ENCODE measurements around the gene CCDC30. TPM values are rescaled to one million over a fixed set of nuclear protein-coding genes. Genes with fewer than 3 reads are reported as not detected.
A peak's percentile ranks its signal among the peaks of the same experiment; 100 is the strongest.
"Not testable (repeated sequence)": the region's sequence is repeated elsewhere in the genome, so short reads cannot be mapped to it uniquely, and the experiment has no call there.

Gene CCDC30
- total RNA-seq, 2 experiments from 2014 or later, result 1.4 to 2.1 TPM

GRCh38 chr1:42674682-42675081, 211.6 kb downstream of the CCDC30 start:
- CTCF ChIA-PET, result no interaction called here
- no peak overlapping the region for H3K4me3 Mint-ChIP-seq
- H3K27me3 Mint-ChIP-seq (ENCODE audit: low read depth), result no peaks in the 10 kb centered on the region
- H3K27ac Mint-ChIP-seq, result no peak overlapping the region
- H3K36me3 Mint-ChIP-seq (ENCODE audit: low read depth), result peaks cover 13% of the 10 kb centered on the region
- intact Hi-C loops (cut with micrococcal nuclease), result no loop called here
- H3K4me1 Mint-ChIP-seq (ENCODE audit: low read depth), result no peaks in the 10 kb centered on the region
- no peaks in the 10 kb centered on the region for H3K9me3 Mint-ChIP-seq
- DNase-seq, result no peak

- CTCF ChIA-PET, result no interaction called here
- DNase-seq, result no peak
- Mint-ChIP-seq H3K36me3 (ENCODE audit: low read depth) (peaks cover 10% of the 10 kb centered on the region), H3K9me3 (no peaks in the 10 kb centered on the region), H3K4me1 (ENCODE audit: low read depth) (peaks cover 4% of the 10 kb centered on the region), H3K4me3 (no peak overlapping the region), H3K27me3 (ENCODE audit: low read depth) (no peaks in the 10 kb centered on the region), H3K27ac (no peak overlapping the region)
- intact Hi-C loops (cut with micrococcal nuclease), result no loop called here
These were observed 212.4 kb downstream of the CCDC30 start for GRCh38 chr1:42675467-42675866.

- Mint-ChIP-seq H3K27ac (no peak overlapping the region), H3K36me3 (ENCODE audit: low read depth) (peaks cover 8% of the 10 kb centered on the region), H3K27me3 (ENCODE audit: low read depth) (no peaks in the 10 kb centered on the region), H3K4me3 (no peak overlapping the region), H3K4me1 (ENCODE audit: low read depth) (peaks cover 11% of the 10 kb centered on the region), H3K9me3 (no peaks in the 10 kb centered on the region)
- intact Hi-C loops (cut with micrococcal nuclease), result no loop called here
- no peak for DNase-seq
- CTCF ChIA-PET, result interaction anchor here (0.7 kb wide), 1 partner anchor 807 kb away, joined by 3 read pairs; no protein-coding TSS in a partner anchor
These were observed 213.5 kb downstream of the CCDC30 start for GRCh38 chr1:42676534-42677087.

GRCh38 chr1:42679364-42679983, 216.4 kb downstream of the CCDC30 start:
- DNase-seq, result no peak
- CTCF ChIA-PET, result interaction anchor here (0.5 kb wide), 1 partner anchor 85 kb away, joined by 3 read pairs; no protein-coding TSS in a partner anchor
- no peak overlapping the region for H3K4me3 Mint-ChIP-seq
- intact Hi-C loops (cut with micrococcal nuclease), result no loop called here
- peaks cover 19% of the 10 kb centered on the region for H3K4me1 Mint-ChIP-seq (ENCODE audit: low read depth)
- no peak overlapping the region for H3K27ac Mint-ChIP-seq
- peaks cover 19% of the 10 kb centered on the region for H3K36me3 Mint-ChIP-seq (ENCODE audit: low read depth)
- H3K9me3 Mint-ChIP-seq, result no peaks in the 10 kb centered on the region
- H3K27me3 Mint-ChIP-seq (ENCODE audit: low read depth), result no peaks in the 10 kb centered on the region

- CTCF ChIA-PET, result interaction anchor here (0.5 kb wide), 1 partner anchor 84 kb away, joined by 3 read pairs; no protein-coding TSS in a partner anchor
- Mint-ChIP-seq H3K36me3 (ENCODE audit: low read depth) (peaks cover 25% of the 10 kb centered on the region), H3K4me1 (ENCODE audit: low read depth) (peaks cover 24% of the 10 kb centered on the region), H3K4me3 (peak overlapping the region; percentile 94), H3K27ac (no peak overlapping the region), H3K27me3 (ENCODE audit: low read depth) (no peaks in the 10 kb centered on the region), H3K9me3 (no peaks in the 10 kb centered on the region)
- no peak for DNase-seq
- intact Hi-C loops (cut with micrococcal nuclease), result loop anchor here (5.0 to 10.0 kb wide), 3 partner anchors 165 to 398 kb away; partner anchors contain the start of gene ZNF691
These were observed 217.0 kb downstream of the CCDC30 start for GRCh38 chr1:42680055-42680454.

GRCh38 chr1:42680921-42681683, 218.0 kb downstream of the CCDC30 start:
- intact Hi-C loops (cut with micrococcal nuclease), result loop anchor here (5.0 to 10.0 kb wide), 3 partner anchors 164 to 399 kb away; partner anchors contain the start of gene ZNF691
- no peaks in the 10 kb centered on the region for H3K9me3 Mint-ChIP-seq
- peak overlapping the region; percentile 94 for H3K4me3 Mint-ChIP-seq
- DNase-seq, result peak; percentile 27
- peaks cover 32% of the 10 kb centered on the region for H3K36me3 Mint-ChIP-seq (ENCODE audit: low read depth)
- H3K27me3 Mint-ChIP-seq (ENCODE audit: low read depth), result no peaks in the 10 kb centered on the region
- peaks cover 34% of the 10 kb centered on the region for H3K4me1 Mint-ChIP-seq (ENCODE audit: low read depth)
- peak overlapping the region; percentile 97 for H3K27ac Mint-ChIP-seq
- CTCF ChIA-PET, result interaction anchor here (0.8 to 1.0 kb wide), 2 partner anchors 9 to 507 kb away, joined by 3 to 5 read pairs; no protein-coding TSS in a partner anchor

- peak; percentile 97 for DNase-seq
- Mint-ChIP-seq H3K4me1 (ENCODE audit: low read depth) (peaks cover 42% of the 10 kb centered on the region), H3K4me3 (peak within 1 kb of the TSS; percentile 97), H3K27me3 (ENCODE audit: low read depth) (no peaks in the 10 kb centered on the region), H3K36me3 (ENCODE audit: low read depth) (peaks cover 34% of the 10 kb centered on the region), H3K27ac (peak within 1 kb of the TSS; percentile 97), H3K9me3 (no peaks in the 10 kb centered on the region)
- CTCF ChIA-PET, result interaction anchor here (1.0 kb wide), 1 partner anchor 10 kb away, joined by 3 read pairs; no protein-coding TSS in a partner anchor
- intact Hi-C loops (cut with micrococcal nuclease), result loop anchor here (1.0 to 10.0 kb wide), 9 partner anchors 24 to 400 kb away; partner anchors contain the start of genes C1orf50, CCDC30, ERMAP and FOXJ3
These were observed 218.8 kb downstream of the CCDC30 start, which contains the start of gene YBX1 for GRCh38 chr1:42681741-42682483. TSS of gene YBX1 (plus strand) at chr1:42682418. CDS start at chr1:42682566, 148 bp downstream.

GRCh38 chr1:42682484-42682738, 219.3 kb downstream of the CCDC30 start:
- intact Hi-C loops (cut with micrococcal nuclease), result loop anchor here (1.0 to 10.0 kb wide), 9 partner anchors 24 to 400 kb away; partner anchors contain the start of genes C1orf50, CCDC30, ERMAP and FOXJ3
- H3K4me3 Mint-ChIP-seq, result peak overlapping the region; percentile 94
- H3K4me1 Mint-ChIP-seq (ENCODE audit: low read depth), result peaks cover 46% of the 10 kb centered on the region

GRCh38 chr1:42682739-42683531, 219.8 kb downstream of the CCDC30 start:
- Mint-ChIP-seq H3K4me1 (ENCODE audit: low read depth) (peaks cover 51% of the 10 kb centered on the region), H3K27ac (peak overlapping the region; percentile 91), H3K4me3 (peak overlapping the region; percentile 97), H3K27me3 (ENCODE audit: low read depth) (no peaks in the 10 kb centered on the region), H3K36me3 (ENCODE audit: low read depth) (peaks cover 42% of the 10 kb centered on the region), H3K9me3 (no peaks in the 10 kb centered on the region)
- intact Hi-C loops (cut with micrococcal nuclease), result loop anchor here (1.0 to 10.0 kb wide), 9 partner anchors 25 to 401 kb away; partner anchors contain the start of genes C1orf50, CCDC30, ERMAP and FOXJ3
- DNase-seq, result peak; percentile 57
- CTCF ChIA-PET, result interaction anchor here (1.0 kb wide), 1 partner anchor 23 kb away, joined by 3 read pairs; no protein-coding TSS in a partner anchor

More at GRCh38 chr1:42682484-42682738, 219.3 kb downstream of the CCDC30 start:
- DNase-seq; CTCF ChIA-PET; H3K27me3 Mint-ChIP-seq (ENCODE audit: low read depth); H3K9me3 Mint-ChIP-seq: not testable (repeated sequence)
- peak overlapping the region; percentile 97 for H3K27ac Mint-ChIP-seq
- peaks cover 37% of the 10 kb centered on the region for H3K36me3 Mint-ChIP-seq (ENCODE audit: low read depth)

GRCh38 chr1:42684139-42684538, 221.1 kb downstream of the CCDC30 start:
- peaks cover 41% of the 10 kb centered on the region for H3K36me3 Mint-ChIP-seq (ENCODE audit: low read depth)

GRCh38 chr1:42686418-42686817, 223.3 kb downstream of the CCDC30 start:
- Mint-ChIP-seq H3K36me3 (ENCODE audit: low read depth) (peaks cover 41% of the 10 kb centered on the region), H3K27me3 (ENCODE audit: low read depth) (no peaks in the 10 kb centered on the region), H3K4me1 (ENCODE audit: low read depth) (peaks cover 74% of the 10 kb centered on the region), H3K27ac (no peak overlapping the region), H3K4me3 (peak overlapping the region; percentile 16), H3K9me3 (no peaks in the 10 kb centered on the region)
- DNase-seq, result no peak
- intact Hi-C loops (cut with micrococcal nuclease), result loop anchor here (10.0 kb wide), 1 partner anchor 158 kb away; the partner anchor contains the start of gene ZNF691
- CTCF ChIA-PET, result no interaction called here

More at GRCh38 chr1:42684139-42684538, 221.1 kb downstream of the CCDC30 start:
- CTCF ChIA-PET, result interaction anchor here (1.0 kb wide), 1 partner anchor 22 kb away, joined by 3 read pairs; no protein-coding TSS in a partner anchor
- Mint-ChIP-seq H3K4me1 (ENCODE audit: low read depth) (peaks cover 62% of the 10 kb centered on the region), H3K27me3 (ENCODE audit: low read depth) (no peaks in the 10 kb centered on the region), H3K4me3 (peak overlapping the region; percentile 97), H3K9me3 (no peaks in the 10 kb centered on the region), H3K27ac (peak overlapping the region; percentile 91)
- intact Hi-C loops (cut with micrococcal nuclease), result loop anchor here (1.0 to 10.0 kb wide), 4 partner anchors 9 to 402 kb away; partner anchors contain the start of gene ZNF691
- DNase-seq, result peak; percentile 14
